B cell (primary cell): ENCODE data around the gene GRB10.

Experiments
- CTCF ChIP-seq: fragments of 200-600 bp; IDR thresholded peaks from one replicate; pipeline ENCODE4 v1.8.0; 2022; ENCODE audit warnings: antibody characterized with exemption, mild to moderate bottlenecking
- EZH2 ChIP-seq: IDR thresholded peaks from 2 replicates; pipeline ENCODE4 v1.6.1; 2012; ENCODE audit warnings: borderline replicate concordance, low read depth, mild to moderate bottlenecking, moderate library complexity, low read length; ENCODE audit not compliant: insufficient read depth, poor library complexity, severe bottlenecking

GRCh38 chr7:50598460-50599343, 184.0 kb downstream of the GRB10 start:
- TF ChIP-seq EZH2 (no peak), CTCF (no peak)
